ENCODE data around the gene GPR55. TPM values are rescaled to one million over a fixed set of nuclear protein-coding genes. Genes with fewer than 3 reads are reported as not detected.

Gene GPR55
- total RNA-seq, 1 experiment from 2014 or later, result not detected

DNA sequence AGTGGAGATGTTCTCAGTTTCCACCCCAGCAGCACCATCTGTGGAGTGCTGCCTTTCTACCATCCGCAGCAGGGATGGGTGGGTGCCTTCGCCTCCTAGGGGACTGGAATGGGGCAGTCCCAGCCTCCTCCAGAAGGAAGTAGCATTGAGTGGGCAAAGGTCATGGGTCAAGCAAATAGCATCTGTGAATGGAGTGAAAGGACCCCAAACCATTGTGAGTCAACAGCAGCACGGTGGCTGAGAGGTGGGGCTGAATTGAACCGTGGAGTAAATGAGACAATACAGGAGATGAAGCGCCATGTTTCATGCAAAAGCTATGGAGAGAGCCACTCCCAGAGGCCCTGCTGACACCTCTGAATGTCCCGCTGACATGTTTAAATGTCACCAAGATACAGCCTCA, 9.7 kb downstream of the GPR55 start:
- Histone ChIP-seq H3K4me2 (ENCODE audit: low read length) (no peak overlapping the region), H4K20me1 (ENCODE audit: insufficient read depth) (no peaks in the 10 kb centered on the region), H3K27ac (ENCODE audit: low read depth, low read length) (no peak overlapping the region), H3K4me3 (replicated peaks in 1 of 2; ENCODE audit: low read depth in 1 of 2, low read length in 2 of 2) (no peak overlapping the region), H2AFZ (ENCODE audit: low read depth, low read length, poor library complexity, severe bottlenecking) (no peak overlapping the region), H3K9me3 (ENCODE audit: control insufficient read depth in 1 of 2, insufficient read depth in 1 of 2, low read depth in 1 of 2, low read length in 2 of 2) (no peaks in the 10 kb centered on the region), H3K4me1 (ENCODE audit: control insufficient read depth in 1 of 2, insufficient read depth in 2 of 2, low read length in 2 of 2) (no peaks in the 10 kb centered on the region), H3K36me3 (ENCODE audit: control insufficient read depth in 1 of 2, insufficient read depth in 2 of 2, low read length in 2 of 2) (no peaks in the 10 kb centered on the region), H3K79me2 (ENCODE audit: insufficient read depth, low read length) (no peaks in the 10 kb centered on the region), H3K9ac (ENCODE audit: low read length) (no peak overlapping the region), H3K9me2 (ENCODE audit: insufficient read depth) (no peaks in the 10 kb centered on the region), H3K27me3 (ENCODE audit: insufficient read depth, low read length) (no peaks in the 10 kb centered on the region)
- BruUV-seq (replicated peaks), result no TSS peak
- no peak for ATAC-seq
- CTCF ChIA-PET, result no interaction called here
- POLR2A ChIA-PET, result no interaction called here
- intact Hi-C loops (cut with micrococcal nuclease), result no loop called here
- no peak for DNase-seq (ENCODE audit: low read depth, low spot score)
- RAD21 ChIA-PET (ENCODE audit: low non-redundant PET in 1 of 2, low total read pairs in 2 of 2, uncharacterized antibody in 2 of 2, unreplicated experiment in 2 of 2), result no interaction called here
- TF ChIP-seq ELF1 (IDR thresholded peaks at IDR 0.05; ENCODE audit: borderline replicate concordance, low read depth), result no peak
- no peak for TF ChIP-seq CEBPB (IDR thresholded peaks at IDR 0.05; ENCODE audit: low read depth)
- TF ChIP-seq ZFX (IDR thresholded peaks at IDR 0.05), result no peak
- TF ChIP-seq SIN3A (IDR thresholded peaks at IDR 0.05; ENCODE audit: low read depth), result no peak
- TF ChIP-seq RAD21 (IDR thresholded peaks at IDR 0.05; ENCODE audit: low read depth), result no peak
- no peak for TF ChIP-seq SP1 (IDR thresholded peaks at IDR 0.05; ENCODE audit: low read depth)
- TF ChIP-seq EZH2phosphoT487 (IDR thresholded peaks at IDR 0.05; ENCODE audit: borderline replicate concordance), result no peak

DNA sequence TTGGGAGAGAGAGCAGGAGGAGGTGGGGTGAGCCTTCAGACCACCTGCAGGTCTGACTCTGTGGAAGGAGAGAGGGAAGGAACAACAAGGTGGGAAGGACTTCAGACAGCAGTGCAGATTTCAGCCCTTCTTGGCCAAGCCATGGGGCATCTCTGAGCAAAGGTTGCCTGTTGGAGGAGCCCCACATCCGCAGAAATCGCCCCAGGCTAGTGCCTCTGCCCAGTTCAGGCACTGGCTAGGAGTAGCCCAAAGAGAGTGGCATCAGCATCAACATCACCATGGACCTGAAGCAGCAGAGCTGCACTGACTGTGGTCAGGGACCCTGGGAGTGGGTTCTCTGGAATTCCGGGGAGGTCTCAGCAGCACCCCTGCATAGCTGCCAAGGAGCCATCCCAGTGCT, 10.2 kb downstream of the GPR55 start:
- H3K9ac ChIP-seq (ENCODE audit: low read length), result no peak overlapping the region
- intact Hi-C loops (cut with micrococcal nuclease), result no loop called here
- POLR2A ChIA-PET, result no interaction called here
- H3K9me2 ChIP-seq (ENCODE audit: insufficient read depth), result no peaks in the 10 kb centered on the region
- H3K27ac ChIP-seq (ENCODE audit: low read depth, low read length), result no peak overlapping the region
- no peak overlapping the region for H2AFZ ChIP-seq (ENCODE audit: low read depth, low read length, poor library complexity, severe bottlenecking)
- H3K4me1 ChIP-seq (ENCODE audit: control insufficient read depth in 1 of 2, insufficient read depth in 2 of 2, low read length in 2 of 2), result no peaks in the 10 kb centered on the region
- no peaks in the 10 kb centered on the region for H3K27me3 ChIP-seq (ENCODE audit: insufficient read depth, low read length)
- TF ChIP-seq TCF7L2 (IDR thresholded peaks at IDR 0.05; ENCODE audit: borderline replicate concordance, extremely low read depth, insufficient read depth, insufficient read length) (no peak), ELF1 (IDR thresholded peaks at IDR 0.05; ENCODE audit: borderline replicate concordance, low read depth) (no peak), EGR1 (IDR thresholded peaks at IDR 0.05; ENCODE audit: low read depth) (no peak), CBX3 (IDR thresholded peaks at IDR 0.05; ENCODE audit: low read depth) (no peak), ZNF274 (IDR thresholded peaks at IDR 0.05; ENCODE audit: low read depth, low read length) (no peak), POLR2AphosphoS5 (IDR thresholded peaks at IDR 0.05; ENCODE audit: low read depth, low read length) (no peak), SIN3A (IDR thresholded peaks at IDR 0.05; ENCODE audit: low read depth) (no peak), FOSL1 (IDR thresholded peaks at IDR 0.05; ENCODE audit: low read depth) (no peak), YY1 (IDR thresholded peaks at IDR 0.05; ENCODE audit: extremely low read depth, insufficient replicate concordance, low read depth, low read length) (no peak), SRF (IDR thresholded peaks at IDR 0.05; ENCODE audit: low read depth) (no peak), POLR2A (IDR thresholded peaks at IDR 0.05; ENCODE audit: borderline replicate concordance, extremely low read depth, insufficient read depth, insufficient read length) (no peak)
- TF ChIP-seq, protein P1, sequence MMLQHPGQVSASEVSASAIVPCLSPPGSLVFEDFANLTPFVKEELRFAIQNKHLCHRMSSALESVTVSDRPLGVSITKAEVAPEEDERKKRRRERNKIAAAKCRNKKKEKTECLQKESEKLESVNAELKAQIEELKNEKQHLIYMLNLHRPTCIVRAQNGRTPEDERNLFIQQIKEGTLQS (IDR thresholded peaks at IDR 0.05), result no peak
- TF ChIP-seq, protein P2, sequence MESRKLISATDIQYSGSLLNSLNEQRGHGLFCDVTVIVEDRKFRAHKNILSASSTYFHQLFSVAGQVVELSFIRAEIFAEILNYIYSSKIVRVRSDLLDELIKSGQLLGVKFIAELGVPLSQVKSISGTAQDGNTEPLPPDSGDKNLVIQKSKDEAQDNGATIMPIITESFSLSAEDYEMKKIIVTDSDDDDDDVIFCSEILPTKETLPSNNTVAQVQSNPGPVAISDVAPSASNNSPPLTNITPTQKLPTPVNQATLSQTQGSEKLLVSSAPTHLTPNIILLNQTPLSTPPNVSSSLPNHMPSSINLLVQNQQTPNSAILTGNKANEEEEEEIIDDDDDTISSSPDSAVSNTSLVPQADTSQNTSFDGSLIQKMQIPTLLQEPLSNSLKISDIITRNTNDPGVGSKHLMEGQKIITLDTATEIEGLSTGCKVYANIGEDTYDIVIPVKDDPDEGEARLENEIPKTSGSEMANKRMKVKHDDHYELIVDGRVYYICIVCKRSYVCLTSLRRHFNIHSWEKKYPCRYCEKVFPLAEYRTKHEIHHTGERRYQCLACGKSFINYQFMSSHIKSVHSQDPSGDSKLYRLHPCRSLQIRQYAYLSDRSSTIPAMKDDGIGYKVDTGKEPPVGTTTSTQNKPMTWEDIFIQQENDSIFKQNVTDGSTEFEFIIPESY (IDR thresholded peaks at IDR 0.05; ENCODE audit: extremely low read depth, insufficient replicate concordance, low read length), result no peak
- BruUV-seq (replicated peaks), result no TSS peak
- H3K79me2 ChIP-seq (ENCODE audit: insufficient read depth, low read length), result no peaks in the 10 kb centered on the region
- ATAC-seq (no peak), DNase-seq (ENCODE audit: low read depth, low spot score) (no peak)
- RAD21 ChIA-PET (ENCODE audit: low non-redundant PET in 1 of 2, low total read pairs in 2 of 2, uncharacterized antibody in 2 of 2, unreplicated experiment in 2 of 2), result no interaction called here
- no peak overlapping the region for H3K4me2 ChIP-seq (ENCODE audit: low read length)
- H3K36me3 ChIP-seq (ENCODE audit: control insufficient read depth in 1 of 2, insufficient read depth in 2 of 2, low read length in 2 of 2), result no peaks in the 10 kb centered on the region
- no peak overlapping the region for H3K4me3 ChIP-seq (replicated peaks in 1 of 2; ENCODE audit: low read depth in 1 of 2, low read length in 2 of 2)
- CTCF ChIA-PET, result no interaction called here
- H3K9me3 ChIP-seq (ENCODE audit: control insufficient read depth in 1 of 2, insufficient read depth in 1 of 2, low read depth in 1 of 2, low read length in 2 of 2), result no peaks in the 10 kb centered on the region
- H4K20me1 ChIP-seq (ENCODE audit: insufficient read depth), result no peaks in the 10 kb centered on the region

Data from HCT116 (cell line).